ENCODE results near the gene UTS2. TPM values are rescaled to one million over a fixed set of nuclear protein-coding genes. Genes with fewer than 3 reads are reported as not detected.

Gene UTS2
- total RNA-seq, 2 donors from 2014 or later: not detected

DNA sequence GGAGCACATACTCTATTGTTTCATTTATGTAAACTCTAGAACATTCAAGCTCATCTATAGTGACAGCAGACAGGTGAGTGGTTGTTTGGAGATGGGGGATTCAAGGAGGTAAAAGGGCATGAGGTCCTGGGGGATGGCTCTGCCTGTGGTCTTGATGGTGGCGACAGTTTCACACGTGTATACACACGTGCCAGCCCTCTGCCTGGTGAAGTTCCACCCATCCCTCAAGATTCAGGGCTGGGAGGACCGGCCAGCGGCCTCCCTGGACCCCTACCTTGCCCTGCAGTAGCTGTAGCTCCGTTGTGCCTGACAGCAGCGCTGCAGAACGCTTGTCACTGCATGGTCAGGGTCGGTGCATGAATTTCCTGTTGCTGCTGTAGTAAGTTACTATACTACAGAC lies 38.9 kb upstream of the UTS2 start:
- H3K9me3 ChIP-seq: no peaks in the 10 kb centered on the region
- DNase-seq (ENCODE audit: low spot score): no peak
- no peak overlapping the region for H3K4me3 ChIP-seq
- TF ChIP-seq, protein P1, sequence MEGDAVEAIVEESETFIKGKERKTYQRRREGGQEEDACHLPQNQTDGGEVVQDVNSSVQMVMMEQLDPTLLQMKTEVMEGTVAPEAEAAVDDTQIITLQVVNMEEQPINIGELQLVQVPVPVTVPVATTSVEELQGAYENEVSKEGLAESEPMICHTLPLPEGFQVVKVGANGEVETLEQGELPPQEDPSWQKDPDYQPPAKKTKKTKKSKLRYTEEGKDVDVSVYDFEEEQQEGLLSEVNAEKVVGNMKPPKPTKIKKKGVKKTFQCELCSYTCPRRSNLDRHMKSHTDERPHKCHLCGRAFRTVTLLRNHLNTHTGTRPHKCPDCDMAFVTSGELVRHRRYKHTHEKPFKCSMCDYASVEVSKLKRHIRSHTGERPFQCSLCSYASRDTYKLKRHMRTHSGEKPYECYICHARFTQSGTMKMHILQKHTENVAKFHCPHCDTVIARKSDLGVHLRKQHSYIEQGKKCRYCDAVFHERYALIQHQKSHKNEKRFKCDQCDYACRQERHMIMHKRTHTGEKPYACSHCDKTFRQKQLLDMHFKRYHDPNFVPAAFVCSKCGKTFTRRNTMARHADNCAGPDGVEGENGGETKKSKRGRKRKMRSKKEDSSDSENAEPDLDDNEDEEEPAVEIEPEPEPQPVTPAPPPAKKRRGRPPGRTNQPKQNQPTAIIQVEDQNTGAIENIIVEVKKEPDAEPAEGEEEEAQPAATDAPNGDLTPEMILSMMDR (IDR thresholded peaks at IDR 0.05): no peak
- no peak for TF ChIP-seq POLR2AphosphoS5 (IDR thresholded peaks at IDR 0.05)
- TF ChIP-seq POLR2A (IDR thresholded peaks at IDR 0.05): no peak
- H3K36me3 ChIP-seq: no peaks in the 10 kb centered on the region
- H3K27me3 ChIP-seq (replicated peaks; ENCODE audit: insufficient read depth): no peaks in the 10 kb centered on the region
- intact Hi-C loops (cut with DNase I): no loop called here
- no peaks in the 10 kb centered on the region for H3K4me1 ChIP-seq (replicated peaks)
- 73% methylated on average over 9 of the region's 9 CpGs for WGBS
- no peak overlapping the region for H3K27ac ChIP-seq

DNA sequence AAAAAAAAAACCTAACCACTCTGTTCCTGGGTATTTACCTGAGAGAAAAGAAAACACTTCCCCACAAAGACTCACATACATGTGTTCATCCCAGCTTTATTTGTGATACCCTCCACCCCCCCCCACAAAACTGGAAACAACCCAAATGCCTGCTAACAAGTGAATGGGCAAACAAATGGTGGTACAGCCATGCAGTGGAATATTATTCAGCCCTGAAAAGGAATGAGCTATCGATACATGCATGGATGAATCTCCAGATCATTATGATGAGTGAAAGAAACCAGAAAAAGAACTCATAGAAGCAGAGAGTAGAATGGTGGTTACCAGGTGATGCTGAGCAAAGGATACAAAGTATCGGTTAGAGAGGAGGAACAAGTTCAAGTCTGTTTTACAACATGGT lies 38.0 kb upstream of the UTS2 start:
- Histone ChIP-seq H3K27me3 (replicated peaks; ENCODE audit: insufficient read depth) (no peaks in the 10 kb centered on the region), H3K4me3 (no peak overlapping the region), H3K27ac (no peak overlapping the region), H3K4me1 (replicated peaks) (no peaks in the 10 kb centered on the region), H3K9me3 (no peaks in the 10 kb centered on the region), H3K36me3 (no peaks in the 10 kb centered on the region)
- WGBS: 96% methylated on average over 2 of the region's 2 CpGs
- no peak for DNase-seq (ENCODE audit: low spot score)
- intact Hi-C loops (cut with DNase I): no loop called here
- TF ChIP-seq, protein P1 (IDR thresholded peaks at IDR 0.05): no peak
- TF ChIP-seq POLR2AphosphoS5 (IDR thresholded peaks at IDR 0.05) (no peak), POLR2A (IDR thresholded peaks at IDR 0.05) (no peak)

GRCh38 chr1:7888248-7889081 lies 35.6 kb upstream of the UTS2 start:
- intact Hi-C loops (cut with DNase I): no loop called here
- WGBS: 72% methylated on average over 9 of the region's 9 CpGs

DNA sequence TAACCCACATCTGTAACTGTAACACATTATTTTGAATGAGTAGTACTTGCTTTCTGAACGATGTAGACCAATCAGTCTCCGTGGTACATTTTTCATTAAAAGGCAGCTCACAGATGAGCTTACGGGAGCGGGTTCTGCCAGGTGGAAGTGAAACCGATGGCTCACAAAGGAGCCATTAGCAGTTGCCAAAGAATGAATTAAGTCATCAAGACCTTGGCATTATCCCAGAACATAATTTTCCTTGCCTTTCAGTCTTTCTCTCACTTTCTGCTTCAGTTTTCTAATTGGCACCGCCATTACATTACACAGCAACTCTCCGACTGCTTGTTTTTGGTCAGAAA lies 33.5 kb upstream of the UTS2 start:
- Histone ChIP-seq H3K27ac (no peak overlapping the region), H3K4me1 (replicated peaks) (no peaks in the 10 kb centered on the region), H3K9me3 (no peaks in the 10 kb centered on the region), H3K36me3 (no peaks in the 10 kb centered on the region), H3K4me3 (no peak overlapping the region), H3K27me3 (replicated peaks; ENCODE audit: insufficient read depth) (no peaks in the 10 kb centered on the region)
- TF ChIP-seq, protein P1 (IDR thresholded peaks at IDR 0.05): no peak
- no peak for TF ChIP-seq POLR2AphosphoS5 (IDR thresholded peaks at IDR 0.05)
- TF ChIP-seq POLR2A (IDR thresholded peaks at IDR 0.05): no peak
- no peak for DNase-seq (ENCODE audit: low spot score)
- WGBS: 36% methylated on average over 7 of the region's 7 CpGs
- intact Hi-C loops (cut with DNase I): no loop called here

More at GRCh38 chr1:7888248-7889081, 35.6 kb upstream of the UTS2 start:
- TF ChIP-seq, protein P1 (IDR thresholded peaks at IDR 0.05): no peak
- TF ChIP-seq POLR2A (IDR thresholded peaks at IDR 0.05) (no peak), POLR2AphosphoS5 (IDR thresholded peaks at IDR 0.05) (no peak)
- no peaks in the 10 kb centered on the region for H3K36me3 ChIP-seq
- H3K27ac ChIP-seq: no peak overlapping the region
- H3K27me3 ChIP-seq (replicated peaks; ENCODE audit: insufficient read depth): no peaks in the 10 kb centered on the region
- no peaks in the 10 kb centered on the region for H3K9me3 ChIP-seq
- DNase-seq (ENCODE audit: low spot score): no peak
- H3K4me1 ChIP-seq (replicated peaks): no peaks in the 10 kb centered on the region
- H3K4me3 ChIP-seq: no peak overlapping the region

Data from prostate gland (tissue), 2 donors.